Gastrocnemius medialis (tissue), 4 donors: ENCODE measurements around the gene PHETA2. TPM values are rescaled to one million over a fixed set of nuclear protein-coding genes. Genes with fewer than 3 reads are reported as not detected.

Experiments
- ATAC-seq, 2 donors: fragments of 150-250 bp; one replicate each; pipeline ENCODE4 v1.9.1; 2016
- DNase-seq, 2 donors: peaks; one replicate each; pipeline ENCODE4 v3.0.0-alpha.2; 2019
- H3K27ac ChIP-seq, 4 donors: fragments of 200-600 bp; sonication (generic); 1 replicate in 1 of 4; 2 replicates in 3 of 4; pipeline ENCODE4 v1.5.1; 2016 to 2018; ENCODE audit warnings: mild to moderate bottlenecking in 2 of 4, moderate library complexity in 1 of 4
- H3K27me3 ChIP-seq, 3 donors: fragments of 200-600 bp; sonication (generic) in 2 of 3; 1 replicate in 1 of 3; 2 replicates in 2 of 3; pipeline versions ENCODE4 v1.5.1 to v1.6.0; 2016 to 2019; ENCODE audit warnings: mild to moderate bottlenecking in 1 of 3, moderate library complexity in 1 of 3
- H3K36me3 ChIP-seq, 2 donors: fragments of 200-600 bp; sonication (generic) in 1 of 2; one replicate each; pipeline ENCODE4 v1.5.1; 2017 to 2018
- H3K4me1 ChIP-seq, 2 donors: fragments of 200-600 bp; sonication (generic) in 1 of 2; one replicate each; pipeline ENCODE4 v1.5.1; 2016 to 2017; ENCODE audit warnings: mild to moderate bottlenecking in 2 of 2
- H3K4me3 ChIP-seq, 4 donors: fragments of 200-600 bp; sonication (generic) in 3 of 4; 1 replicate in 1 of 4; 2 replicates in 3 of 4; pipeline ENCODE4 v1.5.1; 2016 to 2019; ENCODE audit warnings: mild to moderate bottlenecking in 2 of 4
- H3K9me3 ChIP-seq, 3 donors: fragments of 200-600 bp; sonication (generic) in 2 of 3; 1 replicate in 1 of 3; 2 replicates in 2 of 3; pipeline ENCODE4 v1.5.1; 2016 to 2019
- CTCF ChIP-seq, 5 experiments: fragments of 450-650 bp in 3 of 5; fragments of 200-600 bp in 2 of 5; sonication (generic) in 2 of 5; IDR thresholded peaks in 4 of 5; conservative IDR thresholded peaks in 1 of 5; 1 replicate in 4 of 5; 2 replicates in 1 of 5; pipeline ENCODE4 v1.5.1; 2016 to 2019; ENCODE audit warnings: antibody characterized with exemption in 5 of 5, mild to moderate bottlenecking in 3 of 5, moderate library complexity in 3 of 5
- POLR2A ChIP-seq, 2 donors: fragments of 450-650 bp; IDR thresholded peaks; one replicate each; pipeline ENCODE4 v1.6.1; 2017; ENCODE audit warnings: antibody characterized with exemption in 2 of 2, mild to moderate bottlenecking in 2 of 2, moderate library complexity in 2 of 2
- in situ Hi-C, 4 donors: fragments of 200-750 bp; cut with MboI; loops; one replicate each; pipeline versions ENCODE4 v1.15.0 to v1.8.0; 2017; ENCODE audit warnings: low sequenced_read_pairs in 4 of 4
- intact Hi-C: fragments of 100-400 bp; cut with DNase I; formaldehyde crosslinking; loops from one replicate; pipeline ENCODE4 v1.15.1; 2023; ENCODE audit warnings: low total_unique reads
- total RNA-seq, 4 donors: library from RNA; depleted of rRNA; stranded (reverse); fragments of >200 nt; gene quantifications; one replicate each; pipeline versions ENCODE4 v1.1.0 to v1.2.3, GENCODE V29; 2016

Gene PHETA2
- total RNA-seq, 4 donors from 2014 or later, result 1.8 to 3.1 (median 2.1) TPM

- H3K27ac ChIP-seq, result peak overlapping the region; percentile 95 to 100 (median 100)
- no peaks in the 10 kb centered on the region for H3K27me3 ChIP-seq
- no peaks in the 10 kb centered on the region for H3K9me3 ChIP-seq
- TF ChIP-seq POLR2A (IDR thresholded peaks at IDR 0.05), result no peak
- no peak for TF ChIP-seq CTCF (IDR thresholded peaks at IDR 0.05 in 4 of 5, conservative IDR thresholded peaks at IDR 0.05 in 1 of 5)
- in situ Hi-C loops, result loop anchor here in 1 of 4 donors (25.0 kb wide), 1 partner anchor 360 kb away; the partner anchor contains the start of gene NFAM1
- no peak for DNase-seq
- H3K36me3 ChIP-seq, result peaks cover 0 to 6% of the 10 kb centered on the region in 2 donors
- H3K4me1 ChIP-seq, result peaks cover 21 to 43% of the 10 kb centered on the region in 2 donors
- intact Hi-C loops, result loop anchor here (2.0 to 10.0 kb wide), 2 partner anchors 245 to 983 kb away; partner anchors contain the start of genes EP300 and SREBF2
- ATAC-seq, result no peak
- H3K4me3 ChIP-seq, result no peak overlapping the region
These were observed 3.6 kb downstream of the PHETA2 start for GRCh38 chr22:42077486-42078125.

GRCh38 chr22:42078469-42079318 is 4.6 kb downstream of the PHETA2 start:
- intact Hi-C loops (loop anchor here (1.0 to 10.0 kb wide), 3 partner anchors 12 to 984 kb away; partner anchors contain the start of genes EP300, NDUFA6 and SREBF2), in situ Hi-C loops (loop anchor here in 1 of 4 donors (25.0 kb wide), 1 partner anchor 359 kb away; the partner anchor contains the start of gene NFAM1)
- Histone ChIP-seq H3K36me3 (peaks cover 0 to 14% of the 10 kb centered on the region in 2 donors), H3K27me3 (no peaks in the 10 kb centered on the region), H3K4me1 (peaks cover 30 to 46% of the 10 kb centered on the region in 2 donors), H3K27ac (peak overlapping the region; percentile 95 to 100 (median 100)), H3K4me3 (peak overlapping the region; percentile 69 to 89 (median 86)), H3K9me3 (no peaks in the 10 kb centered on the region)
- TF ChIP-seq CTCF (IDR thresholded peaks at IDR 0.05 in 4 of 5, conservative IDR thresholded peaks at IDR 0.05 in 1 of 5) (no peak), POLR2A (IDR thresholded peaks at IDR 0.05) (no peak)
- ATAC-seq (peak; percentile 20 to 24), DNase-seq (peak; percentile 36 to 44)

GRCh38 chr22:42079319-42080251 is 5.5 kb downstream of the PHETA2 start, which contains the start of gene SMDT1:
Gene SMDT1 (plus strand): TSS chr22:42079700. CDS start chr22:42079769, 69 bp downstream.
- intact Hi-C loops, result loop anchor here (1.0 to 10.0 kb wide), 5 partner anchors 11 to 985 kb away; partner anchors contain the start of genes EP300, NDUFA6, RANGAP1 and SNU13
- Histone ChIP-seq H3K27me3 (no peaks in the 10 kb centered on the region), H3K4me1 (peaks cover 30 to 37% of the 10 kb centered on the region in 2 donors), H3K27ac (peak within 1 kb of the TSS; percentile 95 to 100 (median 100)), H3K9me3 (no peaks in the 10 kb centered on the region), H3K36me3 (peaks cover 0 to 15% of the 10 kb centered on the region in 2 donors), H3K4me3 (peak within 1 kb of the TSS; percentile 69 to 89 (median 86))
- DNase-seq (peak; percentile 99), ATAC-seq (peak; percentile 92 to 94)
- TF ChIP-seq POLR2A (IDR thresholded peaks at IDR 0.05) (peak; percentile 97), CTCF (IDR thresholded peaks at IDR 0.05 in 4 of 5, conservative IDR thresholded peaks at IDR 0.05 in 1 of 5) (peak in 1 of 5 experiments; percentile 26)
- in situ Hi-C loops, result loop anchor here in 1 of 4 donors (25.0 kb wide), 1 partner anchor 358 kb away; the partner anchor contains the start of gene NFAM1
